IMR-90 (cell line): ENCODE results near the gene CYP4B1.
"Not testable (repeated sequence)": the region's sequence is repeated elsewhere in the genome, so short reads cannot be mapped to it uniquely, and the experiment has no call there.

Source experiments
- BHLHE40 ChIP-seq: fragments of 150-350 bp; IDR thresholded peaks from 2 replicates; pipeline ENCODE4 v1.6.1; 2016; ENCODE audit warnings: mild to moderate bottlenecking, low read depth, low read length
- CEBPB ChIP-seq: IDR thresholded peaks from 2 replicates; pipeline ENCODE4 v1.6.1; 2012; ENCODE audit warnings: low read depth, low read length, improper control_type of control experiment
- FOS ChIP-seq: fragments of 150-350 bp; IDR thresholded peaks from 2 replicates; pipeline ENCODE4 v1.6.1; 2016; ENCODE audit warnings: low read depth, low read length
- MAFK ChIP-seq: IDR thresholded peaks from 2 replicates; pipeline ENCODE4 v1.6.1; 2012; ENCODE audit warnings: low read depth, low read length, improper control_type of control experiment
- NFE2L2 ChIP-seq: fragments of 150-350 bp; IDR thresholded peaks from 2 replicates; pipeline ENCODE4 v1.6.1; 2016; ENCODE audit warnings: low read depth, mild to moderate bottlenecking, low read length
- POLR2A ChIP-seq: IDR thresholded peaks from 2 replicates; pipeline ENCODE4 v1.6.1; 2012; ENCODE audit warnings: mild to moderate bottlenecking, low read depth, low read length
- RAD21 ChIP-seq: IDR thresholded peaks from 2 replicates; pipeline ENCODE4 v1.6.1; 2012; ENCODE audit warnings: low read length, improper control_type of control experiment
- RFX5 ChIP-seq: IDR thresholded peaks from 2 replicates; pipeline ENCODE4 v1.8.0; 2012; ENCODE audit warnings: low read depth, mild to moderate bottlenecking, low read length, moderate library complexity
- SMC3 ChIP-seq: fragments of 150-350 bp; IDR thresholded peaks from 2 replicates; pipeline ENCODE4 v1.6.1; 2016; ENCODE audit warnings: low read depth, mild to moderate bottlenecking, antibody characterized with exemption, low read length, moderate library complexity
- TF ChIP-seq, protein P1 (sequence below): conservative IDR thresholded peaks from 2 replicates; pipeline ENCODE4 v1.5.1; 2012; ENCODE audit warnings: mild to moderate bottlenecking, low read depth, low read length, improper control_type of control experiment

DNA sequence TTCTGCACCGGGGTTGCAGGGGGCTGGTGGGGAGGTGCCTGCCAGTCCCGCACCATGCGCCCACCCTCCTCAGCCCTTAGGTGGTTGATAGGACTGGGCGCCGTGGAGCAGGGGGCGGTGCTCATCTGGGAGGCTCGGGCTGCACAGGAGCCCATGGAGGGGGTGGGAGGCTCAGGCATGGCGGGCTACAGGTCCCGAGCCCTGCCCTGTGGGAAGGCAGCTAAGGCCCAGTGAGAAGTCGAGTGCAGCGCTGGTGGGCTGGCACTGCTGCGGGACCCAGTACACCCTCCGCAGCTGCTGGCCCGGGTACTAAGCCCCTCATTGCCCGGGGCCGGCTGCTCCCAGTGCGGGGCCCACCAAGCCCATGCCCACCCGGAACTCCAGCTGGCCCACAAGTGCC lies 20.4 kb upstream of the CYP4B1 start:
- TF ChIP-seq, protein P1, sequence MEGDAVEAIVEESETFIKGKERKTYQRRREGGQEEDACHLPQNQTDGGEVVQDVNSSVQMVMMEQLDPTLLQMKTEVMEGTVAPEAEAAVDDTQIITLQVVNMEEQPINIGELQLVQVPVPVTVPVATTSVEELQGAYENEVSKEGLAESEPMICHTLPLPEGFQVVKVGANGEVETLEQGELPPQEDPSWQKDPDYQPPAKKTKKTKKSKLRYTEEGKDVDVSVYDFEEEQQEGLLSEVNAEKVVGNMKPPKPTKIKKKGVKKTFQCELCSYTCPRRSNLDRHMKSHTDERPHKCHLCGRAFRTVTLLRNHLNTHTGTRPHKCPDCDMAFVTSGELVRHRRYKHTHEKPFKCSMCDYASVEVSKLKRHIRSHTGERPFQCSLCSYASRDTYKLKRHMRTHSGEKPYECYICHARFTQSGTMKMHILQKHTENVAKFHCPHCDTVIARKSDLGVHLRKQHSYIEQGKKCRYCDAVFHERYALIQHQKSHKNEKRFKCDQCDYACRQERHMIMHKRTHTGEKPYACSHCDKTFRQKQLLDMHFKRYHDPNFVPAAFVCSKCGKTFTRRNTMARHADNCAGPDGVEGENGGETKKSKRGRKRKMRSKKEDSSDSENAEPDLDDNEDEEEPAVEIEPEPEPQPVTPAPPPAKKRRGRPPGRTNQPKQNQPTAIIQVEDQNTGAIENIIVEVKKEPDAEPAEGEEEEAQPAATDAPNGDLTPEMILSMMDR, result not testable (repeated sequence)
- not testable (repeated sequence) for TF ChIP-seq MAFK, RAD21, POLR2A, BHLHE40, SMC3, RFX5, CEBPB, FOS, NFE2L2
